T47D (cell line): ENCODE measurements around the gene EIF4A2.
A peak's percentile ranks its signal among the peaks of the same experiment; 100 is the strongest.

Experiments
- DNase-seq, 2 experiments: peaks; one replicate each; pipeline versions ENCODE4 v3.0.0 to v3.0.0-alpha.2; 2011 to 2012; ENCODE audit warnings: low read depth in 1 of 2, low spot score in 1 of 2
- JUND ChIP-seq: IDR thresholded peaks from 2 replicates; pipeline ENCODE4 v1.6.1; 2012; ENCODE audit warnings: low read depth
- in situ Hi-C: cut with HindIII; loops from 2 replicates; pipeline ENCODE4 v1.10.0; 2016; ENCODE audit warnings: low sequenced_read_pairs, low pct_unique_long_range_greater_than_20kb

EIF4A2 gene

GRCh38 chr3:186783058-186783730, at the start of gene EIF4A2:
TSS of gene EIF4A2 (plus strand) at chr3:186783577. CDS start at chr3:186783611, 34 bp downstream.
- TF ChIP-seq JUND, result peak; percentile 68
- peak; percentile 95 to 98 for DNase-seq
- in situ Hi-C loops, result no loop called here

- in situ Hi-C loops, result no loop called here
- no peak for TF ChIP-seq JUND
- DNase-seq, result no peak
These were observed 40.6 kb upstream of the EIF4A2 start for GRCh38 chr3:186742618-186743380.

- TF ChIP-seq JUND, result no peak
- in situ Hi-C loops, result no loop called here
- DNase-seq, result no peak
These were observed 39.7 kb upstream of the EIF4A2 start for GRCh38 chr3:186743666-186744065.

- in situ Hi-C loops, result no loop called here
- peak in 1 of 2 experiments; percentile 78 for DNase-seq
- no peak for TF ChIP-seq JUND
These were observed 37.4 kb upstream of the EIF4A2 start for GRCh38 chr3:186746008-186746407.

- no peak for DNase-seq
- TF ChIP-seq JUND, result no peak
- in situ Hi-C loops, result no loop called here
These were observed 33.1 kb upstream of the EIF4A2 start for GRCh38 chr3:186750316-186750715.

GRCh38 chr3:186751480-186751879, 31.9 kb upstream of the EIF4A2 start:
- no peak for TF ChIP-seq JUND
- in situ Hi-C loops, result no loop called here
- no peak for DNase-seq

- no peak for TF ChIP-seq JUND
- DNase-seq, result no peak
- in situ Hi-C loops, result no loop called here
These were observed 29.4 kb upstream of the EIF4A2 start for GRCh38 chr3:186754006-186754405.

- TF ChIP-seq JUND, result no peak
- no peak for DNase-seq
- in situ Hi-C loops, result no loop called here
These were observed 28.5 kb upstream of the EIF4A2 start for GRCh38 chr3:186754871-186755270.

- DNase-seq, result no peak
- in situ Hi-C loops, result no loop called here
- TF ChIP-seq JUND, result no peak
These were observed 26.2 kb upstream of the EIF4A2 start for GRCh38 chr3:186757214-186757613.

GRCh38 chr3:186757686-186758220, 25.6 kb upstream of the EIF4A2 start:
- TF ChIP-seq JUND, result no peak
- no peak for DNase-seq
- in situ Hi-C loops, result no loop called here

- in situ Hi-C loops, result no loop called here
- TF ChIP-seq JUND, result no peak
- no peak for DNase-seq
These were observed 24.0 kb upstream of the EIF4A2 start for GRCh38 chr3:186759231-186759930.

GRCh38 chr3:186760141-186760833, 23.1 kb upstream of the EIF4A2 start:
- no peak for TF ChIP-seq JUND
- DNase-seq, result peak in 1 of 2 experiments; percentile 92
- in situ Hi-C loops, result no loop called here
